ENCODE data around the gene USP17L5. TPM values are rescaled to one million over a fixed set of nuclear protein-coding genes. Genes with fewer than 3 reads are reported as not detected.
"Not testable (repeated sequence)": the region's sequence is repeated elsewhere in the genome, so short reads cannot be mapped to it uniquely, and the experiment has no call there.

The USP17L5 gene, protein sequence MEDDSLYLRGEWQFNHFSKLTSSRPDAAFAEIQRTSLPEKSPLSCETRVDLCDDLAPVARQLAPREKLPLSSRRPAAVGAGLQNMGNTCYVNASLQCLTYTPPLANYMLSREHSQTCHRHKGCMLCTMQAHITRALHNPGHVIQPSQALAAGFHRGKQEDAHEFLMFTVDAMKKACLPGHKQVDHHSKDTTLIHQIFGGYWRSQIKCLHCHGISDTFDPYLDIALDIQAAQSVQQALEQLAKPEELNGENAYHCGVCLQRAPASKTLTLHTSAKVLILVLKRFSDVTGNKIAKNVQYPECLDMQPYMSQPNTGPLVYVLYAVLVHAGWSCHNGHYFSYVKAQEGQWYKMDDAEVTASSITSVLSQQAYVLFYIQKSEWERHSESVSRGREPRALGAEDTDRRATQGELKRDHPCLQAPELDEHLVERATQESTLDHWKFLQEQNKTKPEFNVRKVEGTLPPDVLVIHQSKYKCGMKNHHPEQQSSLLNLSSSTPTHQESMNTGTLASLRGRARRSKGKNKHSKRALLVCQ
- total RNA-seq, result not detected
- long read RNA-seq, result 0 reads

DNA sequence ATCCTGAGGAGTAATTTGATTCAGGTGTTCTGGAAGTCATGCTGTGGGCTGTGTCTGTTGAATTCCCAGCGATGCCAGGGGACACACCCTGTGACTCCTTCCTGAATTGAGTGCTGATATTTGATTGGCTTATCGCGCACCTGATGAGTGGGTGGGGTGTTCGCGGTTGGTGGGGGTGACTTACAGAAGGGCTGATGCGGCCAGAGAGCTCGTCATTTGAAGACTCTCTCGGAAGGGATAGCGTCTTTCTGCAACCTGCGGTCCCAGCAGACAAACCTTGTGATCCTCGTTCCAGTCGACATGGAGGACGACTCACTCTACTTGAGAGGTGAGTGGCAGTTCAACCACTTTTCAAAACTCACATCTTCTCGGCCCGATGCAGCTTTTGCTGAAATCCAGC, at the start of gene USP17L5:
USP17L5 (plus strand) TSS at position 301 of the 400 bp plus-strand sequence; CDS start at position 301, 0 bp downstream.
- H3K9me3 ChIP-seq (replicated peaks), result not testable (repeated sequence)

DNA sequence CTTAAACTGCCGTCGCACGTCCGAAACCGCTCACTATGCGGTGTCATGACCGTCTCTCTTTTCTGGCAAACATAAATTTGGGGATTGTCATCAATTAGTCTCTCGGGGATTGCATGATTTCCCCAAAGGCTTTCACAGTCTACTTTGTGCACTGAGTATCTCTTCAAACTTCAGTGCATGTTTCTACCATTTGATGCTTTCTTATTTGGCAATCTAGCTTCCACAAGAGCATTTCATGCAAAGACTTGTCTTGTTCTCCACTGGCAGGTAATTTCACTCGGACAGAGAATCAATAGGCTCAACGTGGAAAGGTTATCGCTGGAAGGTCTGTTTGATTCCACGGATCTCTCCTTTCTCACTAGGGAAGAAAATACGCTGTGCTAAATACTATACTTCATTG, 15.0 kb upstream of the USP17L5 start:
- H3K9me3 ChIP-seq (replicated peaks); H3K27ac ChIP-seq (replicated peaks); H3K27me3 ChIP-seq (ENCODE audit: low read depth); H3K4me3 ChIP-seq; intact Hi-C loops (cut with micrococcal nuclease); H3K36me3 ChIP-seq; H3K4me1 ChIP-seq; DNase-seq: not testable (repeated sequence)

More for the DNA sequence above, at the start of gene USP17L5:
- H3K4me1 ChIP-seq; H3K27ac ChIP-seq (replicated peaks); intact Hi-C loops (cut with micrococcal nuclease); DNase-seq; H3K27me3 ChIP-seq (ENCODE audit: low read depth); H3K36me3 ChIP-seq; H3K4me3 ChIP-seq: not testable (repeated sequence)

DNA sequence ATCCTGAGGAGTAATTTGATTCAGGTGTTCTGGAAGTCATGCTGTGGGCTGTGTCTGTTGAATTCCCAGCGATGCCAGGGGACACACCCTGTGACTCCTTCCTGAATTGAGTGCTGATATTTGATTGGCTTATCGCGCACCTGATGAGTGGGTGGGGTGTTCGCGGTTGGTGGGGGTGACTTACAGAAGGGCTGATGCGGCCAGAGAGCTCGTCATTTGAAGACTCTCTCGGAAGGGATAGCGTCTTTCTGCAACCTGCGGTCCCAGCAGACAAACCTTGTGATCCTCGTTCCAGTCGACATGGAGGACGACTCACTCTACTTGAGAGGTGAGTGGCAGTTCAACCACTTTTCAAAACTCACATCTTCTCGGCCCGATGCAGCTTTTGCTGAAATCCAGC, 14.3 kb upstream of the USP17L5 start, which contains the start of gene USP17L24:
USP17L24 (plus strand) TSS at position 301 of the 400 bp plus-strand sequence; CDS start at position 301, 0 bp downstream.
- H3K27ac ChIP-seq (replicated peaks); H3K4me1 ChIP-seq; H3K36me3 ChIP-seq; intact Hi-C loops (cut with micrococcal nuclease); H3K4me3 ChIP-seq; H3K27me3 ChIP-seq (ENCODE audit: low read depth); DNase-seq; H3K9me3 ChIP-seq (replicated peaks): not testable (repeated sequence)

DNA sequence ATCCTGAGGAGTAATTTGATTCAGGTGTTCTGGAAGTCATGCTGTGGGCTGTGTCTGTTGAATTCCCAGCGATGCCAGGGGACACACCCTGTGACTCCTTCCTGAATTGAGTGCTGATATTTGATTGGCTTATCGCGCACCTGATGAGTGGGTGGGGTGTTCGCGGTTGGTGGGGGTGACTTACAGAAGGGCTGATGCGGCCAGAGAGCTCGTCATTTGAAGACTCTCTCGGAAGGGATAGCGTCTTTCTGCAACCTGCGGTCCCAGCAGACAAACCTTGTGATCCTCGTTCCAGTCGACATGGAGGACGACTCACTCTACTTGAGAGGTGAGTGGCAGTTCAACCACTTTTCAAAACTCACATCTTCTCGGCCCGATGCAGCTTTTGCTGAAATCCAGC, 9.6 kb upstream of the USP17L5 start, which contains the start of gene USP17L25:
USP17L25 (plus strand) TSS at position 301 of the 400 bp plus-strand sequence; CDS start at position 301, 0 bp downstream.
- H3K27ac ChIP-seq (replicated peaks); H3K27me3 ChIP-seq (ENCODE audit: low read depth); H3K9me3 ChIP-seq (replicated peaks); H3K36me3 ChIP-seq; H3K4me1 ChIP-seq; DNase-seq; H3K4me3 ChIP-seq; intact Hi-C loops (cut with micrococcal nuclease): not testable (repeated sequence)

DNA sequence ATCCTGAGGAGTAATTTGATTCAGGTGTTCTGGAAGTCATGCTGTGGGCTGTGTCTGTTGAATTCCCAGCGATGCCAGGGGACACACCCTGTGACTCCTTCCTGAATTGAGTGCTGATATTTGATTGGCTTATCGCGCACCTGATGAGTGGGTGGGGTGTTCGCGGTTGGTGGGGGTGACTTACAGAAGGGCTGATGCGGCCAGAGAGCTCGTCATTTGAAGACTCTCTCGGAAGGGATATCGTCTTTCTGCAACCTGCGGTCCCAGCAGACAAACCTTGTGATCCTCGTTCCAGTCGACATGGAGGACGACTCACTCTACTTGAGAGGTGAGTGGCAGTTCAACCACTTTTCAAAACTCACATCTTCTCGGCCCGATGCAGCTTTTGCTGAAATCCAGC, 4.8 kb upstream of the USP17L5 start, which contains the start of gene USP17L26:
USP17L26 (plus strand) TSS at position 301 of the 400 bp plus-strand sequence; CDS start at position 301, 0 bp downstream.
- H3K9me3 ChIP-seq (replicated peaks); H3K36me3 ChIP-seq; DNase-seq; H3K4me1 ChIP-seq; intact Hi-C loops (cut with micrococcal nuclease); H3K27me3 ChIP-seq (ENCODE audit: low read depth); H3K27ac ChIP-seq (replicated peaks); H3K4me3 ChIP-seq: not testable (repeated sequence)

DNA sequence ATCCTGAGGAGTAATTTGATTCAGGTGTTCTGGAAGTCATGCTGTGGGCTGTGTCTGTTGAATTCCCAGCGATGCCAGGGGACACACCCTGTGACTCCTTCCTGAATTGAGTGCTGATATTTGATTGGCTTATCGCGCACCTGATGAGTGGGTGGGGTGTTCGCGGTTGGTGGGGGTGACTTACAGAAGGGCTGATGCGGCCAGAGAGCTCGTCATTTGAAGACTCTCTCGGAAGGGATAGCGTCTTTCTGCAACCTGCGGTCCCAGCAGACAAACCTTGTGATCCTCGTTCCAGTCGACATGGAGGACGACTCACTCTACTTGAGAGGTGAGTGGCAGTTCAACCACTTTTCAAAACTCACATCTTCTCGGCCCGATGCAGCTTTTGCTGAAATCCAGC, 4.6 kb downstream of the USP17L5 start, which contains the start of gene USP17L27:
USP17L27 (plus strand) TSS at position 301 of the 400 bp plus-strand sequence; CDS start at position 301, 0 bp downstream.
- H3K27ac ChIP-seq (replicated peaks); DNase-seq; H3K36me3 ChIP-seq; intact Hi-C loops (cut with micrococcal nuclease); H3K4me1 ChIP-seq; H3K9me3 ChIP-seq (replicated peaks); H3K4me3 ChIP-seq; H3K27me3 ChIP-seq (ENCODE audit: low read depth): not testable (repeated sequence)

DNA sequence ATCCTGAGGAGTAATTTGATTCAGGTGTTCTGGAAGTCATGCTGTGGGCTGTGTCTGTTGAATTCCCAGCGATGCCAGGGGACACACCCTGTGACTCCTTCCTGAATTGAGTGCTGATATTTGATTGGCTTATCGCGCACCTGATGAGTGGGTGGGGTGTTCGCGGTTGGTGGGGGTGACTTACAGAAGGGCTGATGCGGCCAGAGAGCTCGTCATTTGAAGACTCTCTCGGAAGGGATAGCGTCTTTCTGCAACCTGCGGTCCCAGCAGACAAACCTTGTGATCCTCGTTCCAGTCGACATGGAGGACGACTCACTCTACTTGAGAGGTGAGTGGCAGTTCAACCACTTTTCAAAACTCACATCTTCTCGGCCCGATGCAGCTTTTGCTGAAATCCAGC, 9.4 kb downstream of the USP17L5 start, which contains the start of gene USP17L28:
USP17L28 (plus strand) TSS at position 301 of the 400 bp plus-strand sequence; CDS start at position 301, 0 bp downstream.
- H3K4me1 ChIP-seq; DNase-seq; H3K9me3 ChIP-seq (replicated peaks); intact Hi-C loops (cut with micrococcal nuclease); H3K27ac ChIP-seq (replicated peaks); H3K27me3 ChIP-seq (ENCODE audit: low read depth); H3K36me3 ChIP-seq; H3K4me3 ChIP-seq: not testable (repeated sequence)

DNA sequence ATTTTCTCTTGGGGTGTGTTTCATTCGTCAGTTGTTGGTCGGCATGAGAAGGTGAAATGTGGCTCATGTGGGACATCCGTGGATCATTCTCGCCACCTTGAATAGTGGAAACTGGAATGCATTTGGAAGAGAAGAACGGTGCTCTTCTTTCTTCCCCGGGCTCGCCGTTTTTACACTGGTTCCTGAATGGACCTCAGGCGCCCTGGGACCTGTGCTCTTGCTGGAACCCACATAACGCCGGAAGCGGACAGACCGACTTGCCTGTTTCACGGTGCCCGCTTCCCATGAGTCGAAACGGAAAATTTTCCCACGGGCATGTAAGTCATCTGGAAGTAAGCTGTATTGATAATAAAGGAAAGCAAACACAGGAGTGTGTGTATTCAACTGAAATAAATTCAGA, 11.7 kb downstream of the USP17L5 start:
- H3K36me3 ChIP-seq; intact Hi-C loops (cut with micrococcal nuclease); H3K4me1 ChIP-seq; DNase-seq; H3K27ac ChIP-seq (replicated peaks); H3K4me3 ChIP-seq; H3K27me3 ChIP-seq (ENCODE audit: low read depth); H3K9me3 ChIP-seq (replicated peaks): not testable (repeated sequence)

DNA sequence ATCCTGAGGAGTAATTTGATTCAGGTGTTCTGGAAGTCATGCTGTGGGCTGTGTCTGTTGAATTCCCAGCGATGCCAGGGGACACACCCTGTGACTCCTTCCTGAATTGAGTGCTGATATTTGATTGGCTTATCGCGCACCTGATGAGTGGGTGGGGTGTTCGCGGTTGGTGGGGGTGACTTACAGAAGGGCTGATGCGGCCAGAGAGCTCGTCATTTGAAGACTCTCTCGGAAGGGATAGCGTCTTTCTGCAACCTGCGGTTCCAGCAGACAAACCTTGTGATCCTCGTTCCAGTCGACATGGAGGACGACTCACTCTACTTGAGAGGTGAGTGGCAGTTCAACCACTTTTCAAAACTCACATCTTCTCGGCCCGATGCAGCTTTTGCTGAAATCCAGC, 14.1 kb downstream of the USP17L5 start, which contains the start of gene USP17L29:
USP17L29 (plus strand) TSS at position 301 of the 400 bp plus-strand sequence; CDS start at position 301, 0 bp downstream.
- intact Hi-C loops (cut with micrococcal nuclease), result not testable (repeated sequence)

DNA sequence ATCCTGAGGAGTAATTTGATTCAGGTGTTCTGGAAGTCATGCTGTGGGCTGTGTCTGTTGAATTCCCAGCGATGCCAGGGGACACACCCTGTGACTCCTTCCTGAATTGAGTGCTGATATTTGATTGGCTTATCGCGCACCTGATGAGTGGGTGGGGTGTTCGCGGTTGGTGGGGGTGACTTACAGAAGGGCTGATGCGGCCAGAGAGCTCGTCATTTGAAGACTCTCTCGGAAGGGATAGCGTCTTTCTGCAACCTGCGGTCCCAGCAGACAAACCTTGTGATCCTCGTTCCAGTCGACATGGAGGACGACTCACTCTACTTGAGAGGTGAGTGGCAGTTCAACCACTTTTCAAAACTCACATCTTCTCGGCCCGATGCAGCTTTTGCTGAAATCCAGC, 23.6 kb downstream of the USP17L5 start, which contains the start of gene USP17L30:
USP17L30 (plus strand) TSS at position 301 of the 400 bp plus-strand sequence; CDS start at position 301, 0 bp downstream.
- H3K36me3 ChIP-seq; DNase-seq; intact Hi-C loops (cut with micrococcal nuclease); H3K4me3 ChIP-seq; H3K27me3 ChIP-seq (ENCODE audit: low read depth); H3K27ac ChIP-seq (replicated peaks); H3K4me1 ChIP-seq; H3K9me3 ChIP-seq (replicated peaks): not testable (repeated sequence)

More for the DNA sequence above, 14.1 kb downstream of the USP17L5 start, which contains the start of gene USP17L29:
- DNase-seq; H3K4me1 ChIP-seq; H3K36me3 ChIP-seq; H3K27ac ChIP-seq (replicated peaks); H3K9me3 ChIP-seq (replicated peaks); H3K27me3 ChIP-seq (ENCODE audit: low read depth); H3K4me3 ChIP-seq: not testable (repeated sequence)

DNA sequence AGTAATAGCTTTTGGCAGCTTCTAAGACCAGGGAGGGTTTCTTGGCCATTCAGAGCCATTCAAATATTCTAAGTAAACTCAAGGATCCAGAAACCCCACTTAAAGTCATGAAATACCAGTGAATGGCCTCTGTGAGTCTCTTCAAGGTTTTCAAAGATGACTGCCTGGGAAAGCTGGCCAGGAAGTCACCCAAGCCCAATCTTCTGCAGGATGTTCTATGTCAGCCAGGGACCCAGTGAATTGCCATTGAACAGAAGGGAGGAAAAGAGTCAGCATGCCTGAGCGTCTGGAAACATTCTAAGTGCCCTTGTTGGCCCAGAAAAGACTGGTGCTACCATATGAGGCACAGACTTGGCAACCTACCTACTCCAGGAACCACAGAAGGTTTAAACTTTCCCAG, 40.7 kb downstream of the USP17L5 start:
- intact Hi-C loops (cut with micrococcal nuclease); H3K27me3 ChIP-seq (ENCODE audit: low read depth); DNase-seq; H3K36me3 ChIP-seq; H3K9me3 ChIP-seq (replicated peaks); H3K4me3 ChIP-seq; H3K27ac ChIP-seq (replicated peaks); H3K4me1 ChIP-seq: not testable (repeated sequence)

Measured in left ventricle myocardium inferior (tissue), 1 donor.